Adrenal gland (tissue), 5 donors: ENCODE data around the gene HLA-DRA.

Experiments used
- POLR2A ChIP-seq, 2 donors: fragments of 450-650 bp; IDR thresholded peaks; one replicate each; pipeline ENCODE4 v1.6.1; 2017; ENCODE audit warnings: antibody characterized with exemption in 2 of 2, mild to moderate bottlenecking in 2 of 2, moderate library complexity in 1 of 2
- TF ChIP-seq, protein P1 (sequence below), 6 experiments: fragments of 450-650 bp in 4 of 6; fragments of 200-600 bp in 2 of 6; sonication (generic) in 1 of 6; IDR thresholded peaks; 1 replicate in 5 of 6; 2 replicates in 1 of 6; pipeline versions ENCODE4 v1.5.1 to v1.8.0; 2016 to 2021; ENCODE audit warnings: antibody characterized with exemption in 6 of 6, mild to moderate bottlenecking in 2 of 6, moderate library complexity in 1 of 6
- donor health status: DM: no; HTN: no; CAD: no.

DNA sequence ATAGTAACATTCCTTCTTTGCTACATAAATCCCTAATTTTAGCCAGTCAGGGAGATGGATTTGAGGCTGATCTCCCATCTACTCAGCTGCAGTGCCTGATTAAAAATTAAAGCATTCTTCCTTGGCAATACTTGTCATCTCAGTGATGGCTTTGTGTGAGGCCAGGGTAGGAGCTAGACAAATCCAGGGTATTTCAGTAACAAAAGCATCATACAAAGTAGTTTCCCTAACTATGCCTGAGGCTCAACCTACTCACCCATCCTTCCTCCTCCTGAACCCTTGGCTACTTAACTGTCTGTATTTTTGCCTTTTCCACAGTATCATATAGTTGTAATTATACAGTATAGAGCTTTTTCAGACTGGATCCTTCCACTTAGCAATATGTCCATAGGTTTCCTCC is 52.7 kb downstream of the HLA-DRA start:
- TF ChIP-seq, protein P1, sequence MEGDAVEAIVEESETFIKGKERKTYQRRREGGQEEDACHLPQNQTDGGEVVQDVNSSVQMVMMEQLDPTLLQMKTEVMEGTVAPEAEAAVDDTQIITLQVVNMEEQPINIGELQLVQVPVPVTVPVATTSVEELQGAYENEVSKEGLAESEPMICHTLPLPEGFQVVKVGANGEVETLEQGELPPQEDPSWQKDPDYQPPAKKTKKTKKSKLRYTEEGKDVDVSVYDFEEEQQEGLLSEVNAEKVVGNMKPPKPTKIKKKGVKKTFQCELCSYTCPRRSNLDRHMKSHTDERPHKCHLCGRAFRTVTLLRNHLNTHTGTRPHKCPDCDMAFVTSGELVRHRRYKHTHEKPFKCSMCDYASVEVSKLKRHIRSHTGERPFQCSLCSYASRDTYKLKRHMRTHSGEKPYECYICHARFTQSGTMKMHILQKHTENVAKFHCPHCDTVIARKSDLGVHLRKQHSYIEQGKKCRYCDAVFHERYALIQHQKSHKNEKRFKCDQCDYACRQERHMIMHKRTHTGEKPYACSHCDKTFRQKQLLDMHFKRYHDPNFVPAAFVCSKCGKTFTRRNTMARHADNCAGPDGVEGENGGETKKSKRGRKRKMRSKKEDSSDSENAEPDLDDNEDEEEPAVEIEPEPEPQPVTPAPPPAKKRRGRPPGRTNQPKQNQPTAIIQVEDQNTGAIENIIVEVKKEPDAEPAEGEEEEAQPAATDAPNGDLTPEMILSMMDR (IDR thresholded peaks at IDR 0.05) = no peak
- no peak for TF ChIP-seq POLR2A (IDR thresholded peaks at IDR 0.05)
